Measurements from ENCODE around the gene MAN2C1.

DNA sequence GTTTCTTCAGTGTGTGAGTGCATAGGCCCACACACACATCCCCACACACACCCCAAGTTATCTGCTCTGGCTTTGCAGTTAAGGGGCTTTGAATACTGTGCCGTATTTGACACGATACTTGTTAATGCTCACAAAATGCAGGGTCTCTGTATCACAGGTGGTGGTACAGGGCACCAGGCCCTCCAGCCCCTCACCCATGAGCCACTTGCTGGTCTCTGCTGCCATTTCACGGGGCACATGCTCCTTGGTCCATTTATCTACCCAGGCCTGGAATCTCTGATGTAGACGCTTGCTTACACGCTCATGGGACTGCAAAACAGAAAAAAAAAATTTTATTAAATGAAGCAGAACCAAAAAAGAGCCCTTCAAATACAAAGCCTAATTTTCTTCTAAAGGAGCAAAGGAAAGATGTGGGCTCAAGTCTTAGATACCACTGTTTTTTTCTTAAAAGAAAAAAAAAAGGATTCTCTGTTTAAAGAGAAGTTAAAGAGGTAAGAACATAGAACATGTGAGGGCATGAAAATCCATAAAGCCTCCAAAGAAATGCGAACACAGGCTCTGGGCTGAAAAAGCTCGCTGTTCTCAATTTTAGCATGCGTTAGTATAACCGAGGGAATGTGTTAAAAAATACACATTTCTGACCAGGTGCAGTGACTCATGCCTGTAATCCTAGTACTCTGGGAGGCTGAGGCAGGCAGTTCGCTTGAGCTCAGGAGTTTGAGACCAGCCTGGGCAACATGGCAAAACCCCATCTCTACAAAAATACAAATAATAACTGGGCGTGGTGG lies 3.7 kb upstream of the MAN2C1 start:
- TF ChIP-seq, protein P1, sequence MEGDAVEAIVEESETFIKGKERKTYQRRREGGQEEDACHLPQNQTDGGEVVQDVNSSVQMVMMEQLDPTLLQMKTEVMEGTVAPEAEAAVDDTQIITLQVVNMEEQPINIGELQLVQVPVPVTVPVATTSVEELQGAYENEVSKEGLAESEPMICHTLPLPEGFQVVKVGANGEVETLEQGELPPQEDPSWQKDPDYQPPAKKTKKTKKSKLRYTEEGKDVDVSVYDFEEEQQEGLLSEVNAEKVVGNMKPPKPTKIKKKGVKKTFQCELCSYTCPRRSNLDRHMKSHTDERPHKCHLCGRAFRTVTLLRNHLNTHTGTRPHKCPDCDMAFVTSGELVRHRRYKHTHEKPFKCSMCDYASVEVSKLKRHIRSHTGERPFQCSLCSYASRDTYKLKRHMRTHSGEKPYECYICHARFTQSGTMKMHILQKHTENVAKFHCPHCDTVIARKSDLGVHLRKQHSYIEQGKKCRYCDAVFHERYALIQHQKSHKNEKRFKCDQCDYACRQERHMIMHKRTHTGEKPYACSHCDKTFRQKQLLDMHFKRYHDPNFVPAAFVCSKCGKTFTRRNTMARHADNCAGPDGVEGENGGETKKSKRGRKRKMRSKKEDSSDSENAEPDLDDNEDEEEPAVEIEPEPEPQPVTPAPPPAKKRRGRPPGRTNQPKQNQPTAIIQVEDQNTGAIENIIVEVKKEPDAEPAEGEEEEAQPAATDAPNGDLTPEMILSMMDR (IDR thresholded peaks at IDR 0.05; ENCODE audit: insufficient read depth, low read depth, low read length), result no peak
- TF ChIP-seq EZH2 (IDR thresholded peaks at IDR 0.05; ENCODE audit: insufficient read depth, low read length), result no peak
